Measurements from ENCODE around the gene IFNAR2.
"Not testable (repeated sequence)": the region's sequence is repeated elsewhere in the genome, so short reads cannot be mapped to it uniquely, and the experiment has no call there.

The IFNAR2 gene

DNA sequence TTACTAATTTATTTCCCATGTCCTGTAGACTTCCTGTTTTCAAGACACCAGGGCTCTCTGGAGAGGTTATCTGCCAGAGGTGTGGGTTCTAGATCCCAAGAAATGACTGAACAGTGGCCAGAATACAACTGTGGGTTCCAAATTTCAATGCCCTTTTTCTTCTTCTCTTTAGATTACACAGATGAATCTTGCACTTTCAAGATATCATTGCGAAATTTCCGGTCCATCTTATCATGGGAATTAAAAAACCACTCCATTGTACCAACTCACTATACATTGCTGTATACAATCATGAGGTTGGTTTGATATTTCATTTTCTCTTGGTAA lies 15.0 kb downstream of the IFNAR2 start:
- no peak for DNase-seq

DNA sequence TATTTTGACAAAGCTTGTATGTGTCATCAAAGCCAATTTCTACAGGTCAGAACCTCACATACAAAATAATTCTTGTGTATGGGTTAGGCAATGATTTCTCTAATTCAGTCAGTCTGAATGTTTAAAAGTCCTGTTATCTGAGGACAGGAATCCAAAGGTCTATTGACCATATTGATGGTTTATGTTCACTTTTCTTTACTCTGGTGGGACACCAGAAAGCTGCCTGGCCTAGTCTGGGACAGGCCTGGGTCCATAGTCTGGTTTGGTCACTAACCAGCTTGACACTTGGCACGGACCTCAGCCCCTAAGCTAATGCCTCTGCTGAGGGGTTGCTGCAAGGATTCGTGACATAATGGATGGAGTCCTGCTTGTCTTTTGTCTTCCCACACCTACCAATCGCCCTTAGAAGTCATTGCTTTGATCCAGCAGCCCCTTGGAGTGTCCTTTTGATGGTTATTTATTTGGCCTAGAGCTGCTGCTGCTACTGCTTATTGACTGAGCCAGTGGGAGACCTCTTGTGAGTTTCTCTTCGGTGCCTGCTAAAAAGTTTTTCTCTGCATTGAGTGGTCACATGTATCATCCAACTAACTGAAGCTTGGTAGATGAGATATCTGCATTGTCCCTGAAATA lies 15.7 kb downstream of the IFNAR2 start:
- DNase-seq: no peak

DNA sequence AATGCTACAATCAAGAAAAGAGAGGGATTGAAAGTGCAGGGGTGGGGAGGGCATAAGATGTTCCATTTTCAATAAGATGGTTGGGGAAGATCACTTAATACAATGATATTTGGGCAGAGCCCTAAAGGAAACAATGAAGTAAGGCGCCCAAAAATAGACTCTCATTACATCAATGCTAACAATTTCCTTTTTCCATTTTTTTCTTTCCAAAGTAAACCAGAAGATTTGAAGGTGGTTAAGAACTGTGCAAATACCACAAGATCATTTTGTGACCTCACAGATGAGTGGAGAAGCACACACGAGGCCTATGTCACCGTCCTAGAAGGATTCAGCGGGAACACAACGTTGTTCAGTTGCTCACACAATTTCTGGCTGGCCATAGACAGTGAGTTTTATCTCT lies 16.8 kb downstream of the IFNAR2 start:
- DNase-seq: no peak

DNA sequence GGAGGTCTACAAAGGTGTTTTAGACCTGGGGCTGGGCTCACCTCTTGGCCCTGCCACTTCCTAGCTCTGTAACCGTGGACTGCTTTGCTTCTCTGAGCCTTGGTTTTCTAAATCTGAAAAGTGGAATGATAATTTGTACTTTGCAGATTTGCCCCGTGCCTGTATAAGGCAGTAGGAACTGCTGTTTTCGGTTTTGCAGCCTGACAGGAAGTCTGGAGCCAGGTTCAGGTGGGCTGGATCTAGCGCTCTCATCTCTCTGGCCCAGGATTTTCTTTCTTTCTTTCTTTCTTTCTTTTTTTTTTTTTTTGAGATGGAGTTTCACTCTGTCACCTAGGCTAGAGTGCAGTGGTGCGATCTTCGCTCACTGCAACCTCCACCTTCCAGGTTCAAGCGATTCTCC lies 17.2 kb downstream of the IFNAR2 start:
- no peak for DNase-seq

DNA sequence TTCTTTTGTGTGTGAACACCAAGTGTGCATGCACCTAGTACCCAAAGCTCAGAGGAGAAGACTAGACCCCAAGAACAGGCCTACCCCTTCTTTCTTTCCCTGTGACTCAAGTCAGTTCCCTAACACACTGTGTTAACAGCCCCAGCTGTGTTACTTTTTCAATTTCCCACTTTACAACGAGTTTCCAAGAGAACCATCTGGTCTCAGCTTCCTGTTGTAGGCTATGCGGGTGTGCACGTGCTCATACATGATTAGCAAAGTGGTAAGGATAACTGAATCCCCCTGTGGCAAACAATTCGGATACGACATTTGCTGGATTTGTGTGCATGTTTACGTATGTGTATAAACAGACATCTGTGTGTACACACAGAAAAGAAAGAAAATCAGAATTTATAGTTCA lies 17.9 kb downstream of the IFNAR2 start:
- no peak for DNase-seq

DNA sequence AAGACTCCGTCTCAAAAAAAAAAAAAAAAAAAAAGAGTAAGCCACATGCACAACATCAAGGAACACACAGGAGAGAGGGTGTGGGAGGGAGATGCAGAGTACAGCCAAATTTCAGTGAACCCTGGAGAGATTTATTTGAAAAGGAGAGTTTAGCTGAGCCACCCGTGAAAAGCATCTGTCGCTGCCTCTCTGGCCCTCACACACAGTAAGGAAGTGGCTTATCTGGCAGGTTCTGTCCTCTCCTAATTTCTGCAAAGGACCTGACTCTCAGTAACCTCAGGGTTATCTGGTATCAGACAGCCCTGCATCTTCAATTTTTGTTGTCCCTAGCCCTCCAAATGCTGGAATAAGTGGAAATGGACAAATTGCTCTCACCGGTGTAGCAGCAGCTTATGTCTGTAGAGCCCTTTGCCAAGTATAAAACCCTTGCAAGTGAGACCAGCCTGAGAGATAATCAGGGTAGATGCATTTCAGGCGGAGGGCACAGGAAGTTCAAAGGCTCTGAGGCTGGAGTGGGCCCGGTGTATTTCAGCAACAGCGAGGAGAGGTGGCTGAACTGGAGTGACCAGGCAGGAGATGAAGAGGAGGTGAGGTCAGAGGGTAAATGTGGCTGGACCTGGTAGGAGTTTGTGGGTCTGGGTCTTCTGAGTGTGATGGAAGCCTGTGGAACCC lies 19.7 kb downstream of the IFNAR2 start:
- DNase-seq: no peak

DNA sequence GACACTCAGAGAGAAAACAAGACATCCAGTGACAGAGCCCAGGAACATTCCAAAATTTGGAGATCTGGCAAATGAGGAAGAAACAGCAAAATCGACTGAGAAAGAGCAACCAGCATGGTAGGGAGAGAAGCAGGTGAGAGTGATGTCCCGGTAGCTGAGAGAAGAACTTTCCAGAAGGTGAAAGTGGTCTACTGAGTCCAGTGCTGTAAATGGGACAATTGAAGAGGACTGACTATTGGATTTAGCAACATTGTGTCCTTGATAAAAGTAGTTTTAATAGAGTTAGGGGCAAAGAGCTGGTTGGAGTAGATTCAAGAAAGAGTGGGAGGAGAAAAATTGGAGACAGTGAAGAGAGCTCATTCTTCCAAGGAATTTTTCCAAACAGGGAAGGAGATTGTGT lies 21.4 kb downstream of the IFNAR2 start:
- DNase-seq: no peak

DNA sequence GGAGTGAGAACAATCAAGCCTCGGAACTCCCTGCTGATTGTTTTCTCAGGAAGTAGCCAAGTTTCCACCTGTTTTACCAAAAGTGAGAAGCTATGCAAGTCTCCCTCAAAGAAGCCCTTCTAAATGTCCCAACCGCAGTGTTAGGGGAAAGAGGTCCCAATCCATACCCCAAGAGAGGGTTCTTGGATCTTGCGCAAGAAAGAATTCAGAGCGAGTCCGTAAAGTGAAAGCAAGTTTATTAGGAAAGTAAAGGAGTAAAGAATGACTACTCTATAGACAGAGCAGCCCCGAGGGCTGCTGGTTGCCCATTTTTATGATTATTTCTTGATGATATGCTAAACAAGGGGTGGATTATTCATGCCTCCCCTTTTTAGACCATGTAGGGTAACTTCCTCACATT lies 23.6 kb downstream of the IFNAR2 start:
- DNase-seq: not testable (repeated sequence)

DNA sequence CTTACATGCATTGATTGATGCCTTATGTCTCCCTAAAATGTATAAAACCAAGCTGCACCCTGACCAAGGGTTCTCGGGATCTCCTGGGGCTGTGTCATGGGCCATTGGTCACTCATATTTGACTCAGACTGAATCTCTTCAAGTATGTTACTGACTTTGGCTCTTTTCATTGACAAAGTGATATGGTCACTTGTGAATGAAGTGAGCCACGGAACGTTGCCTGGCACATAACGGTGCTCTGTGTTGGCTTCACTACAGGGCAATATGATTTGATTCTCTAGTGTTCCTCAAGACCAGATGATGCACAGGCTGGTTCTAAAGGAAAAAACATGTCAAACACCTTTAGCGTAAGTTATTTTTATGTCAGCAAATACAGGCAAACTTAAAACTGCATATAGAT lies 25.0 kb downstream of the IFNAR2 start:
- DNase-seq: no peak

DNA sequence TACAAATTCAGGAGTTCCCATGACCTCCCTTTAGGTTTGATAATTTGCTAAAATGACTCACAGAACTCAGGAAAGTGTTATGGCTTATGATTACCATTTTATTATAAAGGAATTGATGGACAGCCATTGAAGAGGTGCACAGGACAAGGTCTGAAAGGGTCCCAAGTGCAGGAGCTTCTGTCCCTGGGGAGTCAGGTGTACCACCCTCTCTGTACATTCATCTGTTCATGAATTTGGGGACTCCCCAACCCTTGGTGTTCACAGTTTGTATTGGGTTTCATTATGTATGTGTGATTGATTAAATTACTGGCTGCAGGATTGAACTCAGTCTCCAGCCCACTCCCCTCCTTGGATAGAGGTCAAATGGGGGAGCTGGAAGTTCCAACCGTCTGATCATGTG lies 25.7 kb downstream of the IFNAR2 start:
- DNase-seq: no peak

DNA sequence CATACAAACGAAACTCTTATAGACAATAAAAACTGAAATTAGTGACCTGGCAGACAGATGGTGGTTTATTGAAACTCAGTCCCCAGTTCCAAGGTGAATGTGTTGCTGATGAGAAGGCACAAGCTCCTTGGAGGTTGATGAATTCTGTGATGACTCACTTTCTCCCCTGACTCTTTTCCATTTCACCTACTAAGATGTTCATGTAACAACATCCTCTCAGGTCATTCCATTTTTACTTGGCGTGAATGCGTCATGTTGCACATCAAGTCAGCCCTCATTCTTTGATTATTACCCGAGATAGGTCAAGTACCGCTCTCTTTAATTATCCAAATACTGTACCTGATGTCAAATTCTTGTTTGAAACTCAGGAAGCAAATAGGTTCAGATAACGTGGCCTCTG lies 26.3 kb downstream of the IFNAR2 start:
- DNase-seq: no peak

DNA sequence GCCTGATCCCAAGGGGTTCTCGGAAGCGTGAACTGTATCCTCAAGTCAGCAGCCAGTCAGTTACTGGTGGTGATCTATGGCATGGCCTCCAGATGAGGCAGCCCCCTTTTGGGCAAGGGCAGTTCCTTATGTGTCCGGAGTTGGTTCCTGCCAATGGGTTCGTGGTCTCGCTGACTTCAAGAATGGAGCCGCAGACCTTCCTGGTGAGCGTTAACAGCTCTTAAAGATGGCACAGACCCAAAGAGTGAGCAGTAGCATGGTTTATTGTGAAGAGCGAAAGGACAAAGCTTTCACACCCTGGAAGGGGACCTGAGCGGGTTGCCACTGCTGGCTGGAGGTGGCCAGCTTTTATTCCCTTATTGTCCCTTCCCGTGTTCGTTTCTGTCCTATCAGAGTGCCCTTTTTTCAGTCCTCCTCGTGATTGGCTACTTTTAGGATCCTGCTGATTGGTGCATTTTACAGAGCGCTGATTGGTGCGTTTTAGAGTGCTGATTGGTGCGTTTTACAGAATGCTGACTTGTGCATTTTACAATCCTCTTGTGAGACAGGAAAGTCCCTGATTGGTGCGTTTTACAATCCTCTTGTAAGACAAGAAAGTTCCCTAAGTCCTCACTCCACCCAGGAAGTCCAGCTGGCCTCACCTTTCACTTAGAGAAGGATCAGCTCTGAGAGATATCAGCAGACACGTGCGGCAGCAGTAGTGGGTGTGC lies 27.5 kb downstream of the IFNAR2 start:
- no peak for DNase-seq

DNA sequence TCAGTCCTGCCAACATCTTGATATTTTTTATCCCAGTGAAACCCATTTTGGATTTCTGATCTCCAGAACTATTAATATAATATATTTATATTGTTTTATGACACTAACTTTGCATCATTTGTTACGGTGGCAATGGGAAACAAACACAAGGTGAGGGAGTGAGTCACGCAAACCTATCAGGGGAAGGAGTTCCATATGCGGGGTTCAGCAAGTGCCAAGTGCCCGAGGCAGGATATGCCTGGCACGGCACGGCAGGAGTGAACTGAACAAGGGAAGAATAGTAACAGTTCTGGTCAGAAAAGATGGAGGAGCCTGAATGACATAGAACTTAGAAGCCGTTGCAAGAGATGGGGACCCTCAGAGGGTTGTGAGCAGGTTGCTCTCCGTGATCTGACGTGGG lies 28.7 kb downstream of the IFNAR2 start:
- DNase-seq: no peak

DNA sequence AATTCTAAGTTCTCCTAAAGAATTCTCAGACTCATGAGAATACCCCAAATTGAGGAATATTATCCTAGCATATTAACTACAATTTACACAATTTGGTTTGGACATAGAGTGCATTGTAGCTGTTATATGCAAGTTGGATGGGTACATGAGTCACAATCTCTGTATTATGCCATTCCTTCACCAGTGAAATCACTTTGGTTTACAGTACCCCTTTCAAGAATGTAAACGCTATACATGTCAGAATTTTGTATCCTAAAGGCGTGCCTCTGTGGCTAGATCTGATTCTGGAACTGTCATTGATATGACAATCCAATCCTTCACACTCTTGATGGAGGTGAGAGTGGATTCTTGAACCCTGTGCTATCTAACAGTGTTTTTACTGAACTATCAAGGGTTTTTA lies 29.7 kb downstream of the IFNAR2 start:
- no peak for DNase-seq

DNA sequence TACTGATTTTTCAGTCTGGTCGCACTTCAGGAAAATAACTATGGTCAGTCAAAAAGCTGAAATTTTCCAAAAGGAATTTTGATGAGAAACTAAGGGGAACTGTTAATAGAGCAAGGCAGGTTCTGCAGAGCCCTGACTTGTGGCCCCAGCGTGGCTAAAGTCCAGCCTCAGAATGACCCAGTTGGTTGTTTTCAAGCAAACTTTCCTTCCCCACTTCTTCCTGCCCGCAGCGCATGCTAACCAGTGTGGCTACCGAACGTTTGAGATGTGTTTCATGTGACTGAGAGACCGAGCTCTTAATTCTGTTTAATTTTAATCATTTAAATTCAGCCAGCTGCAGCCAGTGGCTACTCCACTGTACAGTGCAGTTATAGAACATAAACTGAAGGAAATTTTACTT lies 30.3 kb downstream of the IFNAR2 start:
- no peak for DNase-seq

DNA sequence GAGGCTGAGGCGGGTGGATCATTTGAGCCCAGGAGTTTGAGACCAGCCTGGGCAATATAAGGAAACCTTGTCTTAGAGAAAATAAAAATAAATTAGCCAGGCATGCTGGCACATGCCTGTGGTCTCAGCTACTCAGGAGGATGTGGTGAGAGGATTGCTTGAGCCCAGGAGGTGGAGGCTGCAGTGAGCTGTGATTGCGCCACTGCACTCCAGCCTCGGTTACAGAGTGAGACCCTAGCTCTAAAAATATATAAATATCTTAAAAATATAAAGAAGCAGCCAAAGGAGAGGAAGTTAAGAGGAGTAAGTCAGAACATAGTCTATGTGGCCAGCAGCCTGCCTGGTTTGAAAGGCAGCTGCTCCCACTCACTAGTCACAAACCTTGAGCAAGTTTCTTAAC lies 31.9 kb downstream of the IFNAR2 start:
- DNase-seq: peak; percentile 74

DNA sequence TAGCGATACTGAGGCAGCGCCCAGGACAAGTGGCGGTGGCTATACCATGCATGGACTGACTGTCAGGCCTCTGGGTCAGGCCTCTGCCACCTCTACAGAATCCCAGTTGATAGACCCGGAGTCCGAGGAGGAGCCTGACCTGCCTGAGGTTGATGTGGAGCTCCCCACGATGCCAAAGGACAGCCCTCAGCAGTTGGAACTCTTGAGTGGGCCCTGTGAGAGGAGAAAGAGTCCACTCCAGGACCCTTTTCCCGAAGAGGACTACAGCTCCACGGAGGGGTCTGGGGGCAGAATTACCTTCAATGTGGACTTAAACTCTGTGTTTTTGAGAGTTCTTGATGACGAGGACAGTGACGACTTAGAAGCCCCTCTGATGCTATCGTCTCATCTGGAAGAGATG lies 33.2 kb downstream of the IFNAR2 start:
- DNase-seq: no peak

DNA sequence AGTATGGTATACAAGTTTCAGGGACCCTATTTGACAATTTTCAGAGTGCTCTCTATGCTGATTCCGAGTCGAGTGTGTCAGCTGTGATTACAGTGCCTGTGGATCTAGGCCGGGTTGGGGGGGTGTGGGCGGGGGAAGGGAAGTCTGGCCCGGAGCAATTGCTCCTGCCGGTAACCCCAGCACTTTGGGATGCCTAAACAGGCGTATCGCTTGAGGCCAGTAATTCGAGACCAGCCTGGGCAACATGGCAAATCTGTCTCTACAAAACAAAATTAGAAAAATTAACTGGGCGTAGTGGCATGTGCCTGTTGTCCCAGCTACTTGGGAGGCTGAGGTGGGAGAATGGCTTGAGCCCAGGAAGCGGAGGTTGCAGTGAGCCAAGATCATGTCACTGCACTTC lies 34.8 kb downstream of the IFNAR2 start:
- DNase-seq: no peak

DNA sequence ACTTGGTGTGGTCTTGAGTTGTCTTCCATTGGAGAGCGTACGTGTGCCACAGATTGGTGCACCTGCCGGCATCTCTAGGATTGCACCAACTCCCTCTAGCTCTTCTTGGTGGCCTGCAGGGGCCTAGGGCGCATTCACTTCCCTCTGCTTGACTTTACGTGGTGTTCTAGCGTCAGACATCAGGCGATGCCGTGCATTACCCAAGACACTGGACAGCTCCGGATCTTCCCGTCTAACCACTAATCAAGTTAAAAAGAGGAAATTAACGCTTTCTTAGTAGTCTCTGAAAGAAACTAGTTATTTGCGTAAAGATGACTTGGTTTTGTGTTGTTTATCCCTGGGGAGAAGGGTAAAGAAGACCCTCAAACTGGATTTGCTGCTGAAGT lies 35.9 kb downstream of the IFNAR2 start:
- DNase-seq: no peak

DNA sequence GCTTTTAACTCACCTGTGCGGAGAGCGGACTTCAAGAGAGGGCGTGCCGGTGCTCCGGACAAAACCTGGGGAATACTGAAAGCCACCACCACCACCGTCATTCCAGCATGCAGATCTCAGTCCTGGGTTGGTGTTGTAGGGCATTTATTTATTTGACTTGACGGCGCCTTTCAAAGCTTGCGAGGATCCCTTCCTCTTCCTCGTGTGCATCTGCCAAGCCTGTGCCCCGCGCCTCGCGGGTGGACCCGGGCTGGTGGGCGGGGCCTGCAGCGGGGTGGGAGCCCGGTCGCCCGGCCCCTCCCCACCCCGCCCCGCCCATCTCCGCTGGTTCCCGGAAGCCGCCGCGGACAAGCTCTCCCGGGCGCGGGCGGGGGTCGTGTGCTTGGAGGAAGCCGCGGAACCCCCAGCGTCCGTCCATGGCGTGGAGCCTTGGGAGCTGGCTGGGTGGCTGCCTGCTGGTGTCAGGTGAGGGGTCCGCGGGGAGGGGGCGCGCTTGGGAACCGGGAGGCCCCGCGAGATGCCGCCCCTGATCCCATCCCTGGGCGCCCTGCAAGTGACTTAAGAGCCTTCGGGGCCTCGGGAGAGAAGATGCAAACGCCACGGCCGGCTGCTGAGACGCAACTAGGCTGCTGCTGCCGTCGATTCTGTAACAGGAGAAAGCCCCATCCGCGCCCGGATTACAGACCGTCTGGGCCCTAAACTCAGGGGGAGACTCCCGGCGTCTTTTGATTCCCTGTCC lies 36.5 kb downstream of the IFNAR2 start, which contains the start of gene IL10RB:
Gene IL10RB (plus strand): TSS at position 318 of the 739 bp plus-strand sequence. CDS start 99 bp downstream, at position 417.
- peak; percentile 56 for DNase-seq

DNA sequence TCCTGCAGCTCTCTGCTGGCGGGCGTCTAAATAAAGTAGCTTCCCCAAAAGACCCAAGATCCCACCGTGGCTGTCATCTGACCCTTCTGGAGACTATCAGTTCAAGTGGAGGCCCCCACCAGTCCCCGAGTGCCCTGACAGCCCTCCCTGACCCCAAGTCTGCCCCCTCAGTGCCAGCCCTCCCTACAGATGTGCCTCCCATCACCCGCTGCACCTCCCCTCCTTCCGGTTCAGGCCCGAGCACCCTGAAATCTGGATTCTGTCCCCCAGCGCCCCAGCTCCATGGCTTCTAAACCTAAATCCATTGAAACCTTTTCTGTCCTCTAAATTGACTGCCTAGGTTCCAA lies 37.0 kb downstream of the IFNAR2 start:
- DNase-seq: no peak

DNA sequence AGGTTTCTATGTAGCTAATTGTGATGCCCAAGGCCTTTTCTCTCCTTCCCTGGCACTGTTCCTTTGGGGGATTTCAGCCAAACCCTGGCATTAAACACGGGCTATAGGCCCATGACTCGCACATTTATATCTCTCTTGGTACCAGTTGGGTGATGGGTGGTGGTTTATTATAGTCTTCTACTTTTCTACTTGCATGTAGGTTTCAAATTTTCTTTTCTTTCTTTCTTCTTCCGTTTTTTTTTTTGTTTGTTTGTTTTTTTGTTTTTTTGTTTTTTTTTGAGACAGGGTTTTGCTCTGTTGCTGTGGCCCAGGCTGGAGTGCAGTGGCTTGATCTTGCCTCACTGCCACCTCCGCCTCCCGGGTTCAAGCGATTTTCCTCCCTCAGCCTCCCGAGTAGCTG lies 37.5 kb downstream of the IFNAR2 start:
- no peak for DNase-seq

DNA sequence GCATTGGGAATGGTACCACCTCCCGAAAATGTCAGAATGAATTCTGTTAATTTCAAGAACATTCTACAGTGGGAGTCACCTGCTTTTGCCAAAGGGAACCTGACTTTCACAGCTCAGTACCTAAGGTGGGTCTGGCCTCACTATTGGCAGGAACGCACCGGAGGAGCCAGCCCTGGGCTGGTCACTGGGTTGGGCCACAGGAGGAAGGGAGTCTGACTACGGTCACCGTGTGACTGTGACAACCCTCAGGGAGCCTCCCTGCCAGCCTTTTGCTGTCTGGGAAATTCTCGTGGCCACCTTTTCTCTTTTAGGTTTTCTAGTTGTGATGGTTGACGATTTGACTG lies 38.6 kb downstream of the IFNAR2 start:
- DNase-seq: no peak

Data from fibroblast of skin of abdomen (primary cell).